Activated CD8-positive, alpha-beta memory T cell treated with anti-CD3 and anti-CD28 coated beads, Interleukin-2, amount 50 U/mL, for 24 hours (primary cell): ENCODE results near the gene TSHZ1.

ENCODE experiments used
- DNase-seq: peaks from one replicate; pipeline ENCODE4 v3.0.0-alpha.2; 2020; ENCODE audit errors: extremely low read depth

TSHZ1 gene

GRCh38 chr18:75246721-75247610, 36.4 kb downstream of the TSHZ1 start:
- DNase-seq = no peak

- no peak for DNase-seq
Observed at GRCh38 chr18:75247611-75248421, 37.2 kb downstream of the TSHZ1 start.

- DNase-seq = no peak
Observed at GRCh38 chr18:75248426-75249174, 38.0 kb downstream of the TSHZ1 start.

- DNase-seq = no peak
Observed at GRCh38 chr18:75249175-75249518, 38.5 kb downstream of the TSHZ1 start.

- no peak for DNase-seq
Observed at GRCh38 chr18:75249672-75250470, 39.3 kb downstream of the TSHZ1 start.

GRCh38 chr18:75250471-75250821, 39.8 kb downstream of the TSHZ1 start:
- no peak for DNase-seq

- no peak for DNase-seq
Observed at GRCh38 chr18:75251466-75251865, 40.9 kb downstream of the TSHZ1 start.

GRCh38 chr18:75252136-75252535, 41.5 kb downstream of the TSHZ1 start:
- DNase-seq = no peak

- no peak for DNase-seq
Observed at GRCh38 chr18:75253043-75253442, 42.4 kb downstream of the TSHZ1 start.

GRCh38 chr18:75253784-75254183, 43.2 kb downstream of the TSHZ1 start:
- DNase-seq = no peak

- no peak for DNase-seq
Observed at GRCh38 chr18:75255094-75255493, 44.5 kb downstream of the TSHZ1 start.

- no peak for DNase-seq
Observed at GRCh38 chr18:75256376-75256775, 45.8 kb downstream of the TSHZ1 start.

GRCh38 chr18:75257605-75258004, 47.0 kb downstream of the TSHZ1 start:
- DNase-seq = no peak

GRCh38 chr18:75261430-75262223, 51.0 kb downstream of the TSHZ1 start:
- no peak for DNase-seq

- no peak for DNase-seq
Observed at GRCh38 chr18:75262511-75262910, 51.9 kb downstream of the TSHZ1 start.

GRCh38 chr18:75264195-75264594, 53.6 kb downstream of the TSHZ1 start:
- no peak for DNase-seq

GRCh38 chr18:75264926-75265597, 54.5 kb downstream of the TSHZ1 start:
- no peak for DNase-seq

GRCh38 chr18:75265872-75266271, 55.3 kb downstream of the TSHZ1 start:
- no peak for DNase-seq

GRCh38 chr18:75267643-75268363, 57.2 kb downstream of the TSHZ1 start:
- DNase-seq = no peak

GRCh38 chr18:75268364-75268646, 57.7 kb downstream of the TSHZ1 start:
- DNase-seq = no peak
